HCT116 (cell line): ENCODE data around the gene H2AZ1. TPM values are rescaled to one million over a fixed set of nuclear protein-coding genes. Genes with fewer than 3 reads are reported as not detected.
A peak's percentile ranks its signal among the peaks of the same experiment; 100 is the strongest.

Experiments used
- ATAC-seq: fragments of 200-7000 bp; cut with Tn5 transposase; 2 replicates; pipeline ENCODE4 v1.9.1; 2020; ENCODE audit warnings: mild to moderate bottlenecking, moderate library complexity
- Bru-seq: library from RNA; stranded (reverse); fragments of 400-500 nt; gene quantifications from one replicate; lab custom pipeline; 2021; lab: Mats Ljungman, UMichigan
- BruChase-seq, 2 experiments: library from RNA; stranded (reverse); fragments of 400-500 nt; gene quantifications; one replicate each; lab custom pipeline; 2021; lab: Mats Ljungman, UMichigan
- BruUV-seq: library from RNA; stranded (reverse); fragments of 400-500 nt; replicated peaks from 2 replicates; lab custom pipeline; 2021; lab: Mats Ljungman, UMichigan
- CTCF ChIA-PET: fragments of 300-600 bp; sonication (Branson Sonifier 250); formaldehyde crosslinking; loops from one replicate; lab custom pipeline; 2021; ENCODE audit warnings: antibody characterized with exemption; lab: Charles Lee
- POLR2A ChIA-PET: fragments of 300-600, 350-600 bp; sonication (Branson Sonifier 250); formaldehyde crosslinking; loops from one replicate; lab custom pipeline; 2021; ENCODE audit warnings: antibody characterized with exemption; lab: Charles Lee
- RAD21 ChIA-PET, 2 experiments: fragments of 300-600 bp; sonication (Branson Sonifier 250); formaldehyde crosslinking; loops; one replicate each; lab custom pipeline; 2023; ENCODE audit warnings: low total read pairs in 2 of 2; ENCODE audit not compliant: uncharacterized antibody in 2 of 2, unreplicated experiment in 2 of 2, low non-redundant PET in 1 of 2; lab: Charles Lee
- DNase-seq: peaks from one replicate; pipeline ENCODE4 v3.0.0-alpha.2; 2010; ENCODE audit warnings: low read depth, low spot score
- H2AFZ ChIP-seq: fragments of 200-600 bp; shearing (Covaris generic), sonication (generic); 2 replicates; pipeline ENCODE4 v1.6.1; 2017; ENCODE audit warnings: low read depth, mixed run types, mixed read lengths, antibody characterized with exemption, low read length; ENCODE audit not compliant: poor library complexity, severe bottlenecking
- H3K27ac ChIP-seq: 2 replicates; pipeline ENCODE4 v1.5.1; 2012; ENCODE audit warnings: low read depth, low read length
- H3K27me3 ChIP-seq: fragments of 200-600 bp; sonication (generic); 2 replicates; pipeline ENCODE4 v1.6.1; 2016; ENCODE audit warnings: mixed run types, low read length, mixed read lengths; ENCODE audit not compliant: insufficient read depth
- H3K36me3 ChIP-seq, 2 experiments: fragments of 200-500 bp in 1 of 2; fragments of 200-600 bp in 1 of 2; sonication (Bioruptor generic) in 1 of 2; sonication (generic) in 1 of 2; 2 replicates each; pipeline versions ENCODE4 v1.5.1 to v1.6.1; 2014 to 2016; ENCODE audit warnings: low read length in 2 of 2, inconsistent platforms in 1 of 2, mixed read lengths in 1 of 2, mixed run types in 1 of 2; ENCODE audit not compliant: insufficient read depth in 2 of 2, control insufficient read depth in 1 of 2
- H3K4me1 ChIP-seq, 2 experiments: fragments of 200-600 bp in 1 of 2; sonication (generic) in 1 of 2; 2 replicates each; pipeline versions ENCODE4 v1.5.1 to v1.6.1; 2012 to 2017; ENCODE audit warnings: low read length in 2 of 2, inconsistent platforms in 1 of 2, mild to moderate bottlenecking in 1 of 2, mixed read lengths in 1 of 2, mixed run types in 1 of 2, moderate library complexity in 1 of 2; ENCODE audit not compliant: insufficient read depth in 2 of 2, control insufficient read depth in 1 of 2
- H3K4me2 ChIP-seq: fragments of 200-600 bp; sonication (generic); 2 replicates; pipeline ENCODE4 v1.6.1; 2017; ENCODE audit warnings: mixed run types, low read length, mixed read lengths
- H3K4me3 ChIP-seq, 2 experiments: fragments of 200-600 bp in 1 of 2; sonication (generic) in 1 of 2; replicated peaks in 1 of 2; 2 replicates each; pipeline ENCODE4 v1.5.1; 2011 to 2016; ENCODE audit warnings: low read length in 2 of 2, control low read depth in 1 of 2, low read depth in 1 of 2, mild to moderate bottlenecking in 1 of 2, mixed read lengths in 1 of 2, mixed run types in 1 of 2
- H3K79me2 ChIP-seq: fragments of 200-600 bp; sonication (generic); 2 replicates; pipeline ENCODE4 v1.6.1; 2017; ENCODE audit warnings: mild to moderate bottlenecking, mixed run types, low read length, moderate library complexity, mixed read lengths; ENCODE audit not compliant: insufficient read depth
- H3K9ac ChIP-seq: fragments of 200-600 bp; sonication (generic); 2 replicates; pipeline ENCODE4 v1.6.1; 2016; ENCODE audit warnings: low read length, mixed read lengths
- H3K9me2 ChIP-seq: fragments of 200-600 bp; sonication (generic), shearing (Covaris generic); 2 replicates; pipeline ENCODE4 v1.6.1; 2017; ENCODE audit warnings: mixed run types, mild to moderate bottlenecking, moderate library complexity; ENCODE audit not compliant: insufficient read depth
- H3K9me3 ChIP-seq, 2 experiments: fragments of 200-500 bp in 1 of 2; fragments of 200-600 bp in 1 of 2; sonication (Bioruptor generic) in 1 of 2; sonication (generic) in 1 of 2; 2 replicates each; pipeline ENCODE4 v1.6.1; 2014 to 2017; ENCODE audit warnings: low read length in 2 of 2, mixed read lengths in 2 of 2, inconsistent platforms in 1 of 2, low read depth in 1 of 2, mild to moderate bottlenecking in 1 of 2, mixed run types in 1 of 2, moderate library complexity in 1 of 2; ENCODE audit not compliant: control insufficient read depth in 1 of 2, insufficient read depth in 1 of 2
- H4K20me1 ChIP-seq: fragments of 200-600 bp; sonication (generic), shearing (Covaris generic); 2 replicates; pipeline ENCODE4 v1.6.1; 2017; ENCODE audit warnings: mixed run types, mild to moderate bottlenecking, moderate library complexity; ENCODE audit not compliant: insufficient read depth
- ATF3 ChIP-seq: IDR thresholded peaks from 2 replicates; pipeline ENCODE4 v1.6.1; 2012
- JUND ChIP-seq: IDR thresholded peaks from 2 replicates; pipeline ENCODE4 v1.6.1; 2012
- POLR2A ChIP-seq: IDR thresholded peaks from 2 replicates; pipeline ENCODE4 v1.7.0; 2011; ENCODE audit warnings: borderline replicate concordance; ENCODE audit not compliant: insufficient read depth, insufficient read length; ENCODE audit errors: extremely low read depth
- POLR2AphosphoS5 ChIP-seq: IDR thresholded peaks from 2 replicates; pipeline ENCODE4 v1.6.1; 2011; ENCODE audit warnings: mild to moderate bottlenecking, low read depth, low read length, moderate library complexity
- TCF7L2 ChIP-seq: IDR thresholded peaks from 2 replicates; pipeline ENCODE4 v1.7.0; 2011; ENCODE audit warnings: borderline replicate concordance, inconsistent platforms; ENCODE audit not compliant: insufficient read depth, insufficient read length; ENCODE audit errors: extremely low read depth
- YY1 ChIP-seq: IDR thresholded peaks from 2 replicates; pipeline ENCODE4 v1.6.1; 2011; ENCODE audit warnings: low read length, low read depth, moderate library complexity, mild to moderate bottlenecking; ENCODE audit not compliant: insufficient replicate concordance; ENCODE audit errors: extremely low read depth
- intact Hi-C: fragments of 100-400 bp; cut with micrococcal nuclease; formaldehyde crosslinking; loops from 2 replicates; pipeline ENCODE4 v1.10.0; 2022
- long read RNA-seq: library from polyadenylated mRNA; unstranded; transcript quantifications from one replicate; pipeline ENCODE4 v2.0.0, GENCODE V29; 2021; ENCODE audit not compliant: unreplicated experiment
- polyA plus RNA-seq: library from polyadenylated mRNA; unstranded; fragments of >200 nt; gene quantifications from 2 replicates; pipeline ENCODE4 v1.2.1, GENCODE V29; 2012; ENCODE audit warnings: missing spikeins
- total RNA-seq: library from RNA; stranded (reverse); gene quantifications from one replicate; pipeline ENCODE4 v1.2.1, GENCODE V29; 2021; ENCODE audit not compliant: unreplicated experiment

The H2AZ1 gene
- 839 TPM for total RNA-seq
- 866 and 1,089 TPM in 2 replicates for polyA plus RNA-seq
- percentile 99 among the genes with signal in this experiment for Bru-seq, nascent RNA
- percentile 100 among the genes with signal in this experiment for BruChase-seq, experiment 1, labeled RNA remaining after a 6-hour chase
- BruChase-seq, experiment 2, labeled RNA remaining after a 2-hour chase, result percentile 100 among the genes with signal in this experiment
- long read RNA-seq, transcript H2AFZ-203 (4 exons, 1,254 nt), result minor isoform, 11 of 803 reads
- long read RNA-seq, transcript H2AFZ-201 (5 exons, 979 nt), result major isoform, 722 of 803 reads
- long read RNA-seq, partial matches to known transcripts, result 19 of 803 reads
- long read RNA-seq, other reads (novel, unspliced or antisense), result 48 of 803 reads

- Histone ChIP-seq H3K4me2 (peak within 1 kb of the TSS; percentile 93), H3K27ac (peak within 1 kb of the TSS; percentile 94), H3K9ac (peak within 1 kb of the TSS; percentile 92), H3K79me2 (peaks cover 39% of the 10 kb centered on the region), H4K20me1 (peaks cover 8% of the 10 kb centered on the region; the same call in 1 of the 2 replicates), H3K9me2 (no peaks in the 10 kb centered on the region), H2AFZ (peak within 1 kb of the TSS; percentile 63), H3K4me1 (peaks cover 13 to 34% of the 10 kb centered on the region in 2 experiments; a peak in 3 of 4 replicates), H3K27me3 (no peaks in the 10 kb centered on the region), H3K4me3 (peak within 1 kb of the TSS; percentile 85 to 94), H3K9me3 (no peaks in the 10 kb centered on the region), H3K36me3 (peaks cover 8 to 12% of the 10 kb centered on the region in 2 experiments; a peak in 3 of 4 replicates)
- intact Hi-C loops, result loop anchor here (2.0 to 5.0 kb wide), 3 partner anchors 58 to 387 kb away; partner anchors contain the start of gene LAMTOR3
- ChIA-PET CTCF (interaction anchor here (1.1 to 1.5 kb wide), 2 partner anchors 48 to 146 kb away, joined by 3 to 7 read pairs; no protein-coding TSS in a partner anchor), POLR2A (interaction anchor here (0.7 to 2.0 kb wide), 8 partner anchors 10 to 139 kb away, joined by 3 to 25 read pairs (median 6); partner anchors contain the start of gene LAMTOR3), RAD21 (no interaction called here)
- ATAC-seq (peak; percentile 73), DNase-seq (peak; percentile 98)
- BruUV-seq, result no TSS peak
- peak; percentile 78 for TF ChIP-seq YY1
- no peak for TF ChIP-seq JUND
- TF ChIP-seq POLR2AphosphoS5, result peak; percentile 99
- peak; percentile 99 for TF ChIP-seq POLR2A
- TF ChIP-seq TCF7L2, result peak; percentile 85
- no peak for TF ChIP-seq ATF3
Measured at GRCh38 chr4:99949999-99950912, at the start of gene H2AZ1. H2AZ1 (minus strand) TSS chr4:99950275; CDS start chr4:99950170, 105 bp downstream.
